M059J (cell line): ENCODE data around the gene C1QTNF9. TPM values are rescaled to one million over a fixed set of nuclear protein-coding genes. Genes with fewer than 3 reads are reported as not detected.
"Not testable (repeated sequence)": the region's sequence is repeated elsewhere in the genome, so short reads cannot be mapped to it uniquely, and the experiment has no call there.

Experiments used
- DNase-seq: peaks from one replicate; pipeline ENCODE4 v3.0.0-alpha.2; 2012; ENCODE audit warnings: low read depth
- total RNA-seq: library from RNA; depleted of rRNA; stranded (reverse); fragments of >200 nt; shearing (Covaris generic); gene quantifications from 2 replicates; pipeline ENCODE4 v1.2.3, GENCODE V29; 2014; rRNA removed

The C1QTNF9 gene
- total RNA-seq, 1 experiment from 2014 or later: not detected

DNA sequence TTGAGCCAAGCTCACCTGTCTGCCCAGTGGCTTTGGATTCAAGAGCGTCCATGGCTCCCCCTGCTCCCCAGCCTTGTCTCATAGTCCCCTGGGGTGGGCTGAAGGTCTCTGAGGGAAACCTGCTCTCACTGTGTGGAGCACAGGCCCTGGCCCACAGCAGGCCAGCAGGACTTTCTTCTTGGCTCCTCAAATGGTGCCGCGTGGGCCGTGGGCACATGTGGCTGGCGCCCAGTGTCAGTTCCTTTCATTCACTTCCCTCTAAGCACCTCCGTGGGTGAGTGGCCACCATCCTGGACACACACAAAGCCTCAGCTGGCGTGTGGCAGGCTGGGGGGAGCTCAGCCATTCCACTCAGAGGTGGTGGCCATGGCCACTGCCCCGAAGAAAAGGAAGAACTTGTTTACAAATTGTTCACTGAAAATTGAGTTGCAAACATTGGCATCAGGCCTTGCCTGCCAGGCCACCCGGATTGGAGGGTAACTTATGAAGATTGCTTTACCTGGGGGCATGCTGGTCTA is 53.1 kb downstream of the C1QTNF9 start:
- no peak for DNase-seq

GRCh38 chr13:24365191-24365590 is 55.8 kb downstream of the C1QTNF9 start:
- DNase-seq: no peak

GRCh38 chr13:24366315-24366714 is 56.9 kb downstream of the C1QTNF9 start:
- not testable (repeated sequence) for DNase-seq

- DNase-seq: not testable (repeated sequence)
Measured at GRCh38 chr13:24371273-24371672, 61.9 kb downstream of the C1QTNF9 start.

Other genes with a start within 250 kb of the C1QTNF9 start
- 4.1 and 7.1 TPM in 2 replicates for gene SPATA13, start 148.9 kb upstream of the C1QTNF9 start, total RNA-seq
- gene PARP4, start 203.2 kb downstream of the C1QTNF9 start, total RNA-seq: 46.7 and 67.6 TPM in 2 replicates